Lower lobe of right lung (tissue), 2 donors: Measurements from ENCODE around the gene MMP17. TPM values are rescaled to one million over a fixed set of nuclear protein-coding genes. Genes with fewer than 3 reads are reported as not detected.
A peak's percentile ranks its signal among the peaks of the same experiment; 100 is the strongest.

Source experiments
- ATAC-seq, 2 donors: fragments of 200-7000 bp; cut with Tn5 transposase; one replicate each; pipeline ENCODE4 v1.9.1; 2020 to 2022; ENCODE audit warnings: mild to moderate bottlenecking in 2 of 2, moderate library complexity in 2 of 2
- DNase-seq: peaks from one replicate; pipeline ENCODE4 v3.0.0-alpha.2; 2020
- H3K27ac ChIP-seq: fragments of 200-600 bp; one replicate; pipeline ENCODE4 v1.8.0; 2022
- H3K27me3 ChIP-seq: fragments of 200-600 bp; one replicate; pipeline ENCODE4 v1.8.0; 2022; ENCODE audit warnings: low read depth
- H3K36me3 ChIP-seq: fragments of 200-600 bp; one replicate; pipeline ENCODE4 v1.8.0; 2022; ENCODE audit warnings: mild to moderate bottlenecking
- H3K4me1 ChIP-seq: fragments of 200-600 bp; one replicate; pipeline ENCODE4 v1.8.0; 2022
- H3K4me3 ChIP-seq: fragments of 200-600 bp; one replicate; pipeline ENCODE4 v1.8.0; 2022; ENCODE audit warnings: mild to moderate bottlenecking
- H3K9me3 ChIP-seq: fragments of 200-600 bp; one replicate; pipeline ENCODE4 v1.8.0; 2022
- CTCF ChIP-seq: fragments of 200-600 bp; IDR thresholded peaks from one replicate; pipeline ENCODE4 v1.8.0; 2022; ENCODE audit warnings: antibody characterized with exemption, mild to moderate bottlenecking
- intact Hi-C: fragments of 100-400 bp; cut with DNase I; formaldehyde crosslinking; loops from one replicate; pipeline ENCODE4 v1.11.0; 2022
- long read RNA-seq: library from polyadenylated mRNA; unstranded; transcript quantifications from one replicate; pipeline ENCODE4 v2.0.0, GENCODE V29; 2021
- total RNA-seq: library from RNA; stranded (reverse); fragmentation: NEBNext Ultra II Directional; extraction: Animal tissue kit (Norgen Biotek cat#: 25700); gene quantifications from one replicate; pipeline ENCODE4 v1.2.1, GENCODE V29; 2021
- donor health status: DM: no; HTN: yes; CAD: no; lungs with severe emphysema.

The MMP17 gene
- total RNA-seq: 2.5 TPM
- long read RNA-seq, partial matches to known transcripts: 2 of 9 reads
- long read RNA-seq, other reads (novel, unspliced or antisense): 2 of 9 reads

- DNase-seq: no peak
- Histone ChIP-seq H3K36me3 (no peaks in the 10 kb centered on the region), H3K4me3 (peak within 1 kb of the TSS; percentile 57), H3K27me3 (peaks cover 55% of the 10 kb centered on the region), H3K27ac (no peak within 1 kb of the TSS), H3K4me1 (peaks cover 38% of the 10 kb centered on the region), H3K9me3 (no peaks in the 10 kb centered on the region)
- intact Hi-C loops: no loop called here
- peak in 1 of 2 donors; percentile 14 for ATAC-seq
- TF ChIP-seq CTCF: no peak
Measured at GRCh38 chr12:131827961-131828534, at the start of gene MMP17. MMP17 (plus strand) TSS chr12:131828393; CDS start chr12:131828495, 102 bp downstream.

- peak in 1 of 2 donors; percentile 30 for ATAC-seq
- peaks cover 88% of the 10 kb centered on the region for H3K36me3 ChIP-seq
- no peaks in the 10 kb centered on the region for H3K9me3 ChIP-seq
- no peak for DNase-seq
- no peaks in the 10 kb centered on the region for H3K27me3 ChIP-seq
- no peak overlapping the region for H3K4me3 ChIP-seq
- no peak overlapping the region for H3K27ac ChIP-seq
- H3K4me1 ChIP-seq: no peaks in the 10 kb centered on the region
- no peak for TF ChIP-seq CTCF
- intact Hi-C loops: no loop called here
Measured at GRCh38 chr12:131779027-131779426, 49.2 kb upstream of the MMP17 start.

- ATAC-seq (no peak), DNase-seq (no peak)
- no peaks in the 10 kb centered on the region for H3K4me1 ChIP-seq
- no peaks in the 10 kb centered on the region for H3K27me3 ChIP-seq
- TF ChIP-seq CTCF: no peak
- H3K27ac ChIP-seq: no peak overlapping the region
- H3K4me3 ChIP-seq: no peak overlapping the region
- H3K36me3 ChIP-seq: peaks cover 90% of the 10 kb centered on the region
- H3K9me3 ChIP-seq: no peaks in the 10 kb centered on the region
- intact Hi-C loops: no loop called here
Measured at GRCh38 chr12:131782061-131782460, 46.1 kb upstream of the MMP17 start.

GRCh38 chr12:131783915-131784541, 44.2 kb upstream of the MMP17 start:
- no peaks in the 10 kb centered on the region for H3K4me1 ChIP-seq
- no peak overlapping the region for H3K27ac ChIP-seq
- no peak overlapping the region for H3K4me3 ChIP-seq
- peaks cover 93% of the 10 kb centered on the region for H3K36me3 ChIP-seq
- H3K9me3 ChIP-seq: no peaks in the 10 kb centered on the region
- TF ChIP-seq CTCF: no peak
- no peaks in the 10 kb centered on the region for H3K27me3 ChIP-seq
- DNase-seq (no peak), ATAC-seq (no peak)
- intact Hi-C loops: no loop called here

- H3K36me3 ChIP-seq: peaks cover 93% of the 10 kb centered on the region
- no peaks in the 10 kb centered on the region for H3K9me3 ChIP-seq
- DNase-seq (no peak), ATAC-seq (no peak)
- no peak for TF ChIP-seq CTCF
- H3K27ac ChIP-seq: no peak overlapping the region
- intact Hi-C loops: no loop called here
- no peak overlapping the region for H3K4me3 ChIP-seq
- no peaks in the 10 kb centered on the region for H3K27me3 ChIP-seq
- H3K4me1 ChIP-seq: no peaks in the 10 kb centered on the region
Measured at GRCh38 chr12:131784909-131785762, 43.1 kb upstream of the MMP17 start.
